Gastrocnemius medialis (tissue), 4 donors: ENCODE data around the gene CACTIN.

Source experiments
- CTCF ChIP-seq, 5 experiments: fragments of 450-650 bp in 3 of 5; fragments of 200-600 bp in 2 of 5; sonication (generic) in 2 of 5; IDR thresholded peaks in 4 of 5; conservative IDR thresholded peaks in 1 of 5; 1 replicate in 4 of 5; 2 replicates in 1 of 5; pipeline ENCODE4 v1.5.1; 2016 to 2019; ENCODE audit warnings: antibody characterized with exemption in 5 of 5, mild to moderate bottlenecking in 3 of 5, moderate library complexity in 3 of 5
- POLR2A ChIP-seq, 2 donors: fragments of 450-650 bp; IDR thresholded peaks; one replicate each; pipeline ENCODE4 v1.6.1; 2017; ENCODE audit warnings: antibody characterized with exemption in 2 of 2, mild to moderate bottlenecking in 2 of 2, moderate library complexity in 2 of 2

- no peak for TF ChIP-seq POLR2A (IDR thresholded peaks at IDR 0.05)
- no peak for TF ChIP-seq CTCF (IDR thresholded peaks at IDR 0.05 in 4 of 5, conservative IDR thresholded peaks at IDR 0.05 in 1 of 5)
Observed at GRCh38 chr19:3606174-3606689, 20.4 kb downstream of the CACTIN start.
